ENCODE measurements around the gene TMEM256. TPM values are rescaled to one million over a fixed set of nuclear protein-coding genes. Genes with fewer than 3 reads are reported as not detected.

TMEM256 gene
- total RNA-seq, 3 donors from 2014 or later, result 77.6 to 113 (median 92.3) TPM

DNA sequence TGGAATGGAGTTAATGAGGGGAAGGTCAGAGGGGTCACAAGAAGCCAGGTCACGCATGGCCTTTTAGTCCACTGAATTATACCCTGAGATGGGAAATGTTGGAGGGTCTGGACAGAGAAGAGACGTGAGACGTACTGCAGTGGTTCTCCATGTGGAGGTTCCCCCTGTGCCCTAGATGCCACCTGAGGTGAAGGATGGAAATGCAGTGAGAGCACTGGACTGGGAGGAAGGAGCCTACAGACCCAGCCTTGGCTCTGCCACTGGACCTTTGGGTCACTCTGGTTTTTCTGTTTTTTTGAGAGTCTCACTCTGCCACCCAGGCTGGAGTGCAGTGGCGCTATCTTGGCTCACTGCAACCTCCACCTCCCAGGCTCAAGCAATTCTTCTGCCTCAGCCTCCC, 7.8 kb downstream of the TMEM256 start:
- TF ChIP-seq CTCF (IDR thresholded peaks at IDR 0.05) (no peak), POLR2A (IDR thresholded peaks at IDR 0.05) (no peak), POLR2AphosphoS5 (IDR thresholded peaks at IDR 0.05) (no peak)
- H3K4me1 ChIP-seq, result peaks cover 0 to 7% of the 10 kb centered on the region in 2 donors
- H3K27me3 ChIP-seq, result no peaks in the 10 kb centered on the region
- intact Hi-C loops (cut with DNase I; ENCODE audit: low total_unique reads), result loop anchor here (5.0 kb wide), 1 partner anchor 774 kb away; no protein-coding TSS in a partner anchor
- H3K9me3 ChIP-seq, result no peaks in the 10 kb centered on the region
- DNase-seq (ENCODE audit: low spot score in 2 of 2), result no peak
- no peak overlapping the region for H3K4me3 ChIP-seq
- H3K27ac ChIP-seq, result no peak overlapping the region
- H3K36me3 ChIP-seq, result no peaks in the 10 kb centered on the region

GRCh38 chr17:7394452-7395191, 9.3 kb downstream of the TMEM256 start, which contains the start of gene PLSCR3:
PLSCR3 (minus strand) TSS chr17:7394525; CDS start chr17:7394110, 415 bp downstream.
- Histone ChIP-seq H3K27ac (peak within 1 kb of the TSS; percentile 89 to 94), H3K36me3 (no peaks in the 10 kb centered on the region), H3K4me1 (peaks cover 0 to 7% of the 10 kb centered on the region in 2 donors), H3K4me3 (peak within 1 kb of the TSS; percentile 85 to 90 (median 90)), H3K27me3 (no peaks in the 10 kb centered on the region), H3K9me3 (no peaks in the 10 kb centered on the region)
- TF ChIP-seq POLR2A (IDR thresholded peaks at IDR 0.05), result peak; percentile 27
- peak; percentile 48 to 86 (median 77) for TF ChIP-seq POLR2AphosphoS5 (IDR thresholded peaks at IDR 0.05)
- TF ChIP-seq CTCF (IDR thresholded peaks at IDR 0.05), result peak; percentile 55 to 64 (median 56)
- DNase-seq (ENCODE audit: low spot score in 2 of 2), result peak; percentile 79 to 80
- intact Hi-C loops (cut with DNase I; ENCODE audit: low total_unique reads), result loop anchor here (5.0 kb wide), 1 partner anchor 772 kb away; no protein-coding TSS in a partner anchor

- intact Hi-C loops (cut with DNase I; ENCODE audit: low total_unique reads), result no loop called here
- no peak for TF ChIP-seq POLR2AphosphoS5 (IDR thresholded peaks at IDR 0.05)
- TF ChIP-seq CTCF (IDR thresholded peaks at IDR 0.05), result no peak
- TF ChIP-seq POLR2A (IDR thresholded peaks at IDR 0.05), result no peak
- DNase-seq (ENCODE audit: low spot score in 2 of 2), result no peak
These were observed 10.1 kb downstream of the TMEM256 start for GRCh38 chr17:7393613-7394451.

GRCh38 chr17:7392696-7393612, 10.9 kb downstream of the TMEM256 start:
- TF ChIP-seq POLR2A (IDR thresholded peaks at IDR 0.05) (no peak), CTCF (IDR thresholded peaks at IDR 0.05) (no peak), POLR2AphosphoS5 (IDR thresholded peaks at IDR 0.05) (no peak)
- Histone ChIP-seq H3K9me3 (no peaks in the 10 kb centered on the region), H3K4me3 (peak overlapping the region; percentile 85 to 90 (median 90)), H3K36me3 (peaks cover 9% of the 10 kb centered on the region), H3K4me1 (peaks cover 0 to 7% of the 10 kb centered on the region in 2 donors), H3K27me3 (no peaks in the 10 kb centered on the region), H3K27ac (peak overlapping the region in 1 of 2 donors; percentile 94)
- no peak for DNase-seq (ENCODE audit: low spot score in 2 of 2)
- intact Hi-C loops (cut with DNase I; ENCODE audit: low total_unique reads), result no loop called here

More at GRCh38 chr17:7393613-7394451, 10.1 kb downstream of the TMEM256 start:
- Histone ChIP-seq H3K27ac (peak overlapping the region; percentile 89 to 94), H3K4me3 (peak overlapping the region; percentile 85 to 90 (median 90)), H3K4me1 (peaks cover 0 to 7% of the 10 kb centered on the region in 2 donors), H3K9me3 (no peaks in the 10 kb centered on the region), H3K36me3 (peaks cover 7% of the 10 kb centered on the region), H3K27me3 (no peaks in the 10 kb centered on the region)

Measured in breast epithelium (tissue), 4 donors.